Liver (tissue), 9 donors: ENCODE measurements around the gene MEN1. TPM values are rescaled to one million over a fixed set of nuclear protein-coding genes. Genes with fewer than 3 reads are reported as not detected.

Experiments used
- DNase-seq: peaks from one replicate; pipeline ENCODE4 v3.0.0-alpha.2; 2017; ENCODE audit warnings: low spot score
- H3K27ac ChIP-seq, 2 donors: one replicate each; pipeline ENCODE4 v1.7.0; 2013; ENCODE audit warnings: inconsistent platforms in 2 of 2, low read length in 2 of 2, control low read depth in 1 of 2, low read depth in 1 of 2, mild to moderate bottlenecking in 1 of 2
- H3K27me3 ChIP-seq, 4 donors: one replicate each; pipeline versions ENCODE4 v1.6.1 to v1.7.0; 2013; ENCODE audit warnings: low read length in 3 of 4, inconsistent platforms in 1 of 4, mild to moderate bottlenecking in 1 of 4, moderate library complexity in 1 of 4; ENCODE audit not compliant: control insufficient read depth in 4 of 4, insufficient read depth in 4 of 4
- H3K36me3 ChIP-seq, 4 donors: one replicate each; pipeline versions ENCODE4 v1.6.1 to v1.7.0; 2013; ENCODE audit warnings: low read length in 3 of 4, mild to moderate bottlenecking in 3 of 4, low read depth in 1 of 4, moderate library complexity in 1 of 4; ENCODE audit not compliant: control insufficient read depth in 4 of 4, insufficient read depth in 3 of 4
- H3K4me1 ChIP-seq, 4 donors: one replicate each; pipeline versions ENCODE4 v1.6.1 to v1.7.0; 2013; ENCODE audit warnings: low read length in 3 of 4, mild to moderate bottlenecking in 3 of 4, moderate library complexity in 1 of 4; ENCODE audit not compliant: control insufficient read depth in 4 of 4, insufficient read depth in 4 of 4
- H3K4me3 ChIP-seq, 3 donors: one replicate each; pipeline versions ENCODE4 v1.6.1 to v1.7.0; 2013; ENCODE audit warnings: low read length in 3 of 3, control low read depth in 1 of 3, low read depth in 1 of 3, mild to moderate bottlenecking in 1 of 3
- H3K9ac ChIP-seq, 2 donors: one replicate each; pipeline ENCODE4 v1.7.0; 2013; ENCODE audit warnings: low read length in 2 of 2, mild to moderate bottlenecking in 2 of 2, moderate library complexity in 2 of 2, control low read depth in 1 of 2, low read depth in 1 of 2
- H3K9me3 ChIP-seq, 4 donors: one replicate each; pipeline versions ENCODE4 v1.6.1 to v1.7.0; 2013; ENCODE audit warnings: low read length in 3 of 4; ENCODE audit not compliant: control insufficient read depth in 4 of 4
- EGR1 ChIP-seq, 2 donors: IDR thresholded peaks; 2 replicates each; pipeline ENCODE4 v1.6.1; 2016 to 2018; ENCODE audit warnings: antibody characterized with exemption in 2 of 2, low read depth in 2 of 2
- FOXA1 ChIP-seq: IDR thresholded peaks from 2 replicates; pipeline ENCODE4 v1.6.1; 2016; ENCODE audit warnings: antibody characterized with exemption
- FOXA2 ChIP-seq: IDR thresholded peaks from 2 replicates; pipeline ENCODE4 v1.6.1; 2016; ENCODE audit warnings: antibody characterized with exemption
- GABPA ChIP-seq, 2 donors: IDR thresholded peaks in 1 of 2; conservative IDR thresholded peaks in 1 of 2; 2 replicates each; pipeline ENCODE4 v1.6.1; 2016; ENCODE audit warnings: antibody characterized with exemption in 2 of 2, mild to moderate bottlenecking in 1 of 2, moderate library complexity in 1 of 2
- HNF4A ChIP-seq, 2 donors: conservative IDR thresholded peaks; 2 replicates each; pipeline ENCODE4 v1.6.1; 2016; ENCODE audit warnings: antibody characterized with exemption in 2 of 2, mild to moderate bottlenecking in 2 of 2
- HNF4G ChIP-seq: IDR thresholded peaks from 2 replicates; pipeline ENCODE4 v1.6.1; 2016; ENCODE audit warnings: antibody characterized with exemption
- JUND ChIP-seq, 2 donors: IDR thresholded peaks; 2 replicates each; pipeline ENCODE4 v1.6.1; 2016; ENCODE audit warnings: antibody characterized with exemption in 2 of 2
- NR2F2 ChIP-seq: IDR thresholded peaks from 2 replicates; pipeline ENCODE4 v1.6.1; 2016; ENCODE audit warnings: antibody characterized with exemption
- RAD21 ChIP-seq, 2 donors: IDR thresholded peaks; 2 replicates each; pipeline ENCODE4 v1.6.1; 2016; ENCODE audit warnings: antibody characterized with exemption in 2 of 2, mild to moderate bottlenecking in 2 of 2
- RXRA ChIP-seq, 2 donors: IDR thresholded peaks; 2 replicates each; pipeline ENCODE4 v1.6.1; 2017 to 2018; ENCODE audit warnings: antibody characterized with exemption in 2 of 2, mild to moderate bottlenecking in 1 of 2
- SP1 ChIP-seq: IDR thresholded peaks from 2 replicates; pipeline ENCODE4 v1.6.1; 2018; ENCODE audit warnings: antibody characterized with exemption, mild to moderate bottlenecking
- TAF1 ChIP-seq: conservative IDR thresholded peaks from 2 replicates; pipeline ENCODE4 v1.6.1; 2016; ENCODE audit warnings: antibody characterized with exemption, mild to moderate bottlenecking
- YY1 ChIP-seq: IDR thresholded peaks from 2 replicates; pipeline ENCODE4 v1.6.1; 2016; ENCODE audit warnings: antibody characterized with exemption, mild to moderate bottlenecking
- WGBS: extraction: QIAGEN DNeasy Blood & Tissue Kit; methylation state at CpG from one replicate; pipeline ENCODE4 v1.1.7; 2013; 5-methylcytosine and 5-hydroxymethylcytosine counted together
- polyA plus RNA-seq, 2 donors: library from polyadenylated mRNA; stranded (reverse) in 1 of 2; unstranded in 1 of 2; fragments of 200-250 nt in 1 of 2; fragments of >200 nt in 1 of 2; fragmentation: Nextera tagmentation in 1 of 2; extraction: Ambion mirVana in 1 of 2; gene quantifications; one replicate each; pipeline versions ENCODE4 v1.2.1 to v1.2.3, GENCODE V29; 2013 to 2015
- total RNA-seq, 2 donors: library from RNA; depleted of rRNA; stranded (reverse); fragments of >200 nt; gene quantifications; one replicate each; pipeline ENCODE4 v1.2.3, GENCODE V29; 2014
- TF ChIP-seq, protein P1 (sequence below): fragments of 150-350 bp; IDR thresholded peaks from 2 replicates; pipeline ENCODE4 v1.5.1; 2017; ENCODE audit warnings: improper control_type of control experiment, low read depth, low read length; ENCODE audit not compliant: missing input control
- TF ChIP-seq, protein P2 (sequence below): IDR thresholded peaks from 2 replicates; pipeline ENCODE4 v1.6.1; 2016; ENCODE audit warnings: antibody characterized with exemption, mild to moderate bottlenecking
- TF ChIP-seq, protein P3 (sequence below): IDR thresholded peaks from 2 replicates; pipeline ENCODE4 v1.6.1; 2016; ENCODE audit warnings: antibody characterized with exemption
- TF ChIP-seq, protein P4 (sequence below): IDR thresholded peaks from 2 replicates; pipeline ENCODE4 v1.6.1; 2016; ENCODE audit warnings: antibody characterized with exemption
- donor health status: healthy.
- donor health status: healthy.
- donor health status: healthy.
- donor health status: healthy.
- donor health status: healthy.

MEN1 gene
- total and polyA plus RNA-seq, 4 donors = 9.0 to 15.1 (median 13.4) TPM

DNA sequence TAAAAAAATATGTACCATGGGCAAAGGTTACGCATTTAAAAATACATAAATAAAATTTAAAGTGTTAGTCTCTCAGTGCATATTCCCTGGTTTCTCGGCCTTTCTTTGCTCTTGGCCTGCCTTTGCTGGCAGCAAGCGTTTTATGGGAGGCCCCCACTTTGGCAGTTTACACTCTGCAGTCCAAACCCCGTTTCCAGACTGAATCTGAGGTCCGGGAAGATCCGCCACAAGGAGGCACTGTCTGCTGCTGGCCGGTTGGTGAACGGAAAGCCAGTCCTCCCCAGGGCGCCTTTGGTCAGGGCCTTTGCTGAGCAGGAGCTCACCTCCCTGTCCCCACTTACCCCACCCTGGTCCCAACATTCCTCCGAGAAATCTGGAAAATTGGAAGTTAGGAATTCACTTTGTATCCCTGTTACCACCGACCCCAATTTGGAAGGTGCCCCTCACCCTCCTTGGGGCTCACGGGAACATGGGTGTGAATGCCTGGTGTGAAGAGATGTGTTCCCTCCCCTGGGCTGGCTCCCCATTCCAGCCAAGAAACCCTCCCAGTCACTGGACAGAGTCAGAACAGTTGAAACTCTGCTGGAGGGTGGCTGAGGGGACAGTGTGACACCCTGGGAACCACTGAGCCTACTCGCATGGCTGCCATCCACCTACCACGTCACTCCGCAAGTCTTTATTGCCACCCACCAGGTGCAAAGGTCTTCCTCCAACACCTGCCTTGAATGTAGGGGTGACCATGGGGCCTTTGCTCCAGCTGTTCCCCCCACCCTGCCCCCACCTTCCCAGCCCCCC lies 22.6 kb downstream of the MEN1 start:
- DNase-seq = peak; percentile 75
- Histone ChIP-seq H3K27me3 (no peaks in the 10 kb centered on the region), H3K4me1 (peaks cover 0 to 5% (median 2%) of the 10 kb centered on the region in 4 donors), H3K36me3 (peaks cover 0 to 6% (median 1%) of the 10 kb centered on the region in 4 donors), H3K4me3 (no peak overlapping the region), H3K27ac (no peak overlapping the region), H3K9ac (no peak overlapping the region), H3K9me3 (no peaks in the 10 kb centered on the region)
- 41% methylated on average over 15 of the region's 15 CpGs for WGBS
- no peak for TF ChIP-seq NR2F2
- TF ChIP-seq, protein P1, sequence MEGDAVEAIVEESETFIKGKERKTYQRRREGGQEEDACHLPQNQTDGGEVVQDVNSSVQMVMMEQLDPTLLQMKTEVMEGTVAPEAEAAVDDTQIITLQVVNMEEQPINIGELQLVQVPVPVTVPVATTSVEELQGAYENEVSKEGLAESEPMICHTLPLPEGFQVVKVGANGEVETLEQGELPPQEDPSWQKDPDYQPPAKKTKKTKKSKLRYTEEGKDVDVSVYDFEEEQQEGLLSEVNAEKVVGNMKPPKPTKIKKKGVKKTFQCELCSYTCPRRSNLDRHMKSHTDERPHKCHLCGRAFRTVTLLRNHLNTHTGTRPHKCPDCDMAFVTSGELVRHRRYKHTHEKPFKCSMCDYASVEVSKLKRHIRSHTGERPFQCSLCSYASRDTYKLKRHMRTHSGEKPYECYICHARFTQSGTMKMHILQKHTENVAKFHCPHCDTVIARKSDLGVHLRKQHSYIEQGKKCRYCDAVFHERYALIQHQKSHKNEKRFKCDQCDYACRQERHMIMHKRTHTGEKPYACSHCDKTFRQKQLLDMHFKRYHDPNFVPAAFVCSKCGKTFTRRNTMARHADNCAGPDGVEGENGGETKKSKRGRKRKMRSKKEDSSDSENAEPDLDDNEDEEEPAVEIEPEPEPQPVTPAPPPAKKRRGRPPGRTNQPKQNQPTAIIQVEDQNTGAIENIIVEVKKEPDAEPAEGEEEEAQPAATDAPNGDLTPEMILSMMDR = peak; percentile 63
- peak; percentile 79 to 90 for TF ChIP-seq RAD21 (IDR thresholded peaks at IDR 0.05)

DNA sequence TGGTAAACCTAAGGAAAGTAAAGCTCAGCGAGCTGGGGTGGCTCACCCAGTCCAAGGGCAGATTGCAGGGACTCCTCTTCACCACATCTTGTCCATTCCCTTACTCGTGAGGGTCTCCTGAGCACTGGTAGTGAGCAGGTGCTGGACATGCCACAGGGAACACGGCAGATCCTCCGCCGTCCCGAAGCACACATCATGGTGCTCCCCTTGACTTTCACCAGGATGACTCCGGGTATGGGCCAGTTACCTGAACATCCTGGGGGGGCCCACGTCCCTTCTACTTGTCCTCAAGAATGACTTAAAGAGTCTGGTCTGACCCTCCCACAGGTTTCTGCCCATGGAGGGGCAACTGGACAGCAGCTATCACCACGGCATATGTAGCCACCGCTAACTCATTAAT lies 24.0 kb downstream of the MEN1 start:
- 94% methylated on average over 10 of the region's 10 CpGs for WGBS
- H3K9me3 ChIP-seq = no peaks in the 10 kb centered on the region
- TF ChIP-seq TAF1 (no peak), RXRA (IDR thresholded peaks at IDR 0.05) (no peak), EGR1 (IDR thresholded peaks at IDR 0.05; ENCODE audit: low read depth in 2 of 2) (no peak), HNF4A (conservative IDR thresholded peaks at IDR 0.05) (no peak), JUND (IDR thresholded peaks at IDR 0.05) (no peak), FOXA2 (no peak), HNF4G (no peak), GABPA (IDR thresholded peaks at IDR 0.05 in 1 of 2, conservative IDR thresholded peaks at IDR 0.05 in 1 of 2) (no peak), FOXA1 (no peak), SP1 (no peak), YY1 (no peak), RAD21 (IDR thresholded peaks at IDR 0.05) (no peak)
- TF ChIP-seq, protein P2, sequence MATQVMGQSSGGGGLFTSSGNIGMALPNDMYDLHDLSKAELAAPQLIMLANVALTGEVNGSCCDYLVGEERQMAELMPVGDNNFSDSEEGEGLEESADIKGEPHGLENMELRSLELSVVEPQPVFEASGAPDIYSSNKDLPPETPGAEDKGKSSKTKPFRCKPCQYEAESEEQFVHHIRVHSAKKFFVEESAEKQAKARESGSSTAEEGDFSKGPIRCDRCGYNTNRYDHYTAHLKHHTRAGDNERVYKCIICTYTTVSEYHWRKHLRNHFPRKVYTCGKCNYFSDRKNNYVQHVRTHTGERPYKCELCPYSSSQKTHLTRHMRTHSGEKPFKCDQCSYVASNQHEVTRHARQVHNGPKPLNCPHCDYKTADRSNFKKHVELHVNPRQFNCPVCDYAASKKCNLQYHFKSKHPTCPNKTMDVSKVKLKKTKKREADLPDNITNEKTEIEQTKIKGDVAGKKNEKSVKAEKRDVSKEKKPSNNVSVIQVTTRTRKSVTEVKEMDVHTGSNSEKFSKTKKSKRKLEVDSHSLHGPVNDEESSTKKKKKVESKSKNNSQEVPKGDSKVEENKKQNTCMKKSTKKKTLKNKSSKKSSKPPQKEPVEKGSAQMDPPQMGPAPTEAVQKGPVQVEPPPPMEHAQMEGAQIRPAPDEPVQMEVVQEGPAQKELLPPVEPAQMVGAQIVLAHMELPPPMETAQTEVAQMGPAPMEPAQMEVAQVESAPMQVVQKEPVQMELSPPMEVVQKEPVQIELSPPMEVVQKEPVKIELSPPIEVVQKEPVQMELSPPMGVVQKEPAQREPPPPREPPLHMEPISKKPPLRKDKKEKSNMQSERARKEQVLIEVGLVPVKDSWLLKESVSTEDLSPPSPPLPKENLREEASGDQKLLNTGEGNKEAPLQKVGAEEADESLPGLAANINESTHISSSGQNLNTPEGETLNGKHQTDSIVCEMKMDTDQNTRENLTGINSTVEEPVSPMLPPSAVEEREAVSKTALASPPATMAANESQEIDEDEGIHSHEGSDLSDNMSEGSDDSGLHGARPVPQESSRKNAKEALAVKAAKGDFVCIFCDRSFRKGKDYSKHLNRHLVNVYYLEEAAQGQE = no peak
- TF ChIP-seq, protein P3, sequence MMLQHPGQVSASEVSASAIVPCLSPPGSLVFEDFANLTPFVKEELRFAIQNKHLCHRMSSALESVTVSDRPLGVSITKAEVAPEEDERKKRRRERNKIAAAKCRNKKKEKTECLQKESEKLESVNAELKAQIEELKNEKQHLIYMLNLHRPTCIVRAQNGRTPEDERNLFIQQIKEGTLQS = no peak
- TF ChIP-seq, protein P4, sequence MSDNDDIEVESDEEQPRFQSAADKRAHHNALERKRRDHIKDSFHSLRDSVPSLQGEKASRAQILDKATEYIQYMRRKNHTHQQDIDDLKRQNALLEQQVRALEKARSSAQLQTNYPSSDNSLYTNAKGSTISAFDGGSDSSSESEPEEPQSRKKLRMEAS = no peak
- TF ChIP-seq, protein P1 = no peak
- H3K27ac ChIP-seq = no peak overlapping the region
- no peaks in the 10 kb centered on the region for H3K27me3 ChIP-seq
- no peak overlapping the region for H3K4me3 ChIP-seq
- no peak overlapping the region for H3K9ac ChIP-seq
- DNase-seq = no peak
- H3K4me1 ChIP-seq = peaks cover 0 to 5% (median 2%) of the 10 kb centered on the region in 4 donors
- H3K36me3 ChIP-seq = peaks cover 0 to 6% (median 1%) of the 10 kb centered on the region in 4 donors
